GM23338 (cell line): ENCODE results near the gene SLC6A7. TPM values are rescaled to one million over a fixed set of nuclear protein-coding genes. Genes with fewer than 3 reads are reported as not detected.

Experiments
- ATAC-seq: fragments of 200-7000 bp; cut with Tn5 transposase; 3 replicates; pipeline ENCODE4 v1.9.1; 2020
- DNase-seq: peaks from one replicate; pipeline ENCODE4 v3.0.0-alpha.2; 2015; ENCODE audit warnings: low spot score
- H2AFZ ChIP-seq: fragments of 200-600 bp; sonication (generic); 2 replicates; pipeline ENCODE4 v1.8.0; 2016; ENCODE audit warnings: antibody characterized with exemption, mild to moderate bottlenecking, moderate library complexity
- H3F3A ChIP-seq: fragments of 200-600 bp; sonication (generic); replicated peaks from 2 replicates; pipeline ENCODE4 v1.8.0; 2017; ENCODE audit warnings: antibody characterized with exemption, mixed run types, low read depth
- H3K27ac ChIP-seq: fragments of 200-600 bp; sonication (generic); 2 replicates; pipeline ENCODE4 v1.6.1; 2016; ENCODE audit warnings: low read depth
- H3K27me3 ChIP-seq: fragments of 200-600 bp; sonication (generic); 2 replicates; pipeline ENCODE4 v1.8.0; 2016; ENCODE audit warnings: mild to moderate bottlenecking, mixed run types, moderate library complexity; ENCODE audit not compliant: insufficient read depth
- H3K36me3 ChIP-seq: fragments of 200-600 bp; sonication (generic); 2 replicates; pipeline ENCODE4 v1.8.0; 2016; ENCODE audit warnings: mild to moderate bottlenecking; ENCODE audit not compliant: insufficient read depth
- H3K4me1 ChIP-seq: fragments of 200-600 bp; sonication (generic); 2 replicates; pipeline ENCODE4 v1.8.0; 2016; ENCODE audit warnings: mild to moderate bottlenecking, moderate library complexity; ENCODE audit not compliant: insufficient read depth
- H3K4me2 ChIP-seq: fragments of 200-600 bp; sonication (generic); 2 replicates; pipeline ENCODE4 v1.7.1; 2017; ENCODE audit warnings: mixed run types
- H3K4me3 ChIP-seq: fragments of 200-600 bp; sonication (generic); 2 replicates; pipeline ENCODE4 v1.6.1; 2016; ENCODE audit warnings: mixed run types
- H3K79me2 ChIP-seq: fragments of 200-600 bp; sonication (generic); replicated peaks from 2 replicates; pipeline ENCODE4 v1.8.0; 2017; ENCODE audit warnings: mild to moderate bottlenecking; ENCODE audit not compliant: insufficient read depth
- H3K9me2 ChIP-seq: fragments of 200-600 bp; sonication (generic); 2 replicates; pipeline ENCODE4 v1.8.0; 2017; ENCODE audit not compliant: insufficient read depth
- H4K20me1 ChIP-seq: fragments of 200-600 bp; sonication (generic); replicated peaks from 2 replicates; pipeline ENCODE4 v1.8.0; 2017; ENCODE audit warnings: mild to moderate bottlenecking; ENCODE audit not compliant: insufficient read depth
- H3K27ac Mint-ChIP-seq: 2 replicates; pipeline ENCODE4 v1.8.0; 2020; ENCODE audit warnings: inconsistent platforms, mild to moderate bottlenecking, moderate library complexity, mixed read lengths
- H3K27me3 Mint-ChIP-seq: 3 replicates; pipeline ENCODE4 v1.8.0; 2022; ENCODE audit warnings: low read depth, mild to moderate bottlenecking, moderate library complexity, mixed read lengths, inconsistent platforms; ENCODE audit not compliant: insufficient read depth, poor library complexity
- H3K36me3 Mint-ChIP-seq: 3 replicates; pipeline ENCODE4 v1.8.0; 2021; ENCODE audit warnings: low read depth, mild to moderate bottlenecking, inconsistent platforms, moderate library complexity, mixed read lengths
- H3K4me1 Mint-ChIP-seq: 3 replicates; pipeline ENCODE4 v1.8.0; 2020; ENCODE audit warnings: mild to moderate bottlenecking, inconsistent platforms, mixed read lengths
- H3K4me3 Mint-ChIP-seq: 3 replicates; pipeline ENCODE4 v1.8.0; 2021; ENCODE audit warnings: moderate library complexity, mild to moderate bottlenecking, inconsistent platforms, mixed read lengths
- H3K9me3 Mint-ChIP-seq: 3 replicates; pipeline ENCODE4 v1.8.0; 2020; ENCODE audit warnings: moderate library complexity, mild to moderate bottlenecking, inconsistent platforms, mixed read lengths
- CREB1 ChIP-seq: fragments of 250-450 bp; sonication (Bioruptor Pico); IDR thresholded peaks from 2 replicates; pipeline ENCODE4 v1.5.0; 2020; ENCODE audit warnings: low read depth, mild to moderate bottlenecking, moderate library complexity
- ETS1 ChIP-seq: IDR thresholded peaks from 2 replicates; pipeline ENCODE4 v1.6.1; 2016; ENCODE audit warnings: antibody characterized with exemption
- EZH2 ChIP-seq: fragments of 200-600 bp; sonication (generic); IDR thresholded peaks from one replicate; pipeline ENCODE4 v1.8.0; 2017; ENCODE audit warnings: antibody characterized with exemption, mild to moderate bottlenecking, low read depth; ENCODE audit not compliant: unreplicated experiment
- EZH2phosphoT487 ChIP-seq: fragments of 200-600 bp; sonication (generic); IDR thresholded peaks from one replicate; pipeline ENCODE4 v1.8.1; 2018; ENCODE audit warnings: antibody characterized with exemption; ENCODE audit not compliant: unreplicated experiment
- JUNB ChIP-seq: IDR thresholded peaks from one replicate; pipeline ENCODE4 v1.6.1; 2016; ENCODE audit warnings: antibody characterized with exemption; ENCODE audit not compliant: unreplicated experiment
- NANOG ChIP-seq: IDR thresholded peaks from 2 replicates; pipeline ENCODE4 v1.6.1; 2016; ENCODE audit warnings: antibody characterized with exemption, borderline replicate concordance
- POLR2AphosphoS5 ChIP-seq: IDR thresholded peaks from 2 replicates; pipeline ENCODE4 v1.6.1; 2016; ENCODE audit warnings: antibody characterized with exemption, low read depth
- REST ChIP-seq: IDR thresholded peaks from one replicate; pipeline ENCODE4 v1.6.1; 2018; ENCODE audit warnings: antibody characterized with exemption; ENCODE audit not compliant: unreplicated experiment
- STAT1 ChIP-seq: IDR thresholded peaks from one replicate; pipeline ENCODE4 v1.6.1; 2016; ENCODE audit warnings: antibody characterized with exemption; ENCODE audit not compliant: unreplicated experiment
- ZNF114 ChIP-seq: fragments of 250-450 bp; sonication (Bioruptor Pico); IDR thresholded peaks from 2 replicates; pipeline ENCODE4 v1.5.0; 2020; ENCODE audit warnings: mild to moderate bottlenecking, moderate library complexity
- ZNF331 ChIP-seq: fragments of 250-450 bp; sonication (Bioruptor Pico); IDR thresholded peaks from 2 replicates; pipeline ENCODE4 v1.5.0; 2020; ENCODE audit warnings: low read depth, mild to moderate bottlenecking, moderate library complexity
- polyA plus RNA-seq: library from polyadenylated mRNA; unstranded; fragments of >200 nt; fragmentation: Nextera tagmentation; extraction: Ambion mirVana; gene quantifications from 2 replicates; pipeline ENCODE4 v1.2.1, GENCODE V29; 2016
- total RNA-seq: library from RNA; depleted of rRNA; stranded (reverse); fragments of >200 nt; shearing (Covaris generic); gene quantifications from 2 replicates; pipeline ENCODE4 v1.2.3, GENCODE V29; 2014

Gene SLC6A7
- total and polyA plus RNA-seq, 2 experiments from 2014 or later: not detected

- TF ChIP-seq NANOG: no peak
- TF ChIP-seq ETS1: no peak
- no peak for TF ChIP-seq POLR2AphosphoS5
- TF ChIP-seq EZH2: no peak
- H3K27me3 ChIP-seq: peaks cover 57% of the 10 kb centered on the region
- peaks cover 30% of the 10 kb centered on the region for H3K4me1 Mint-ChIP-seq
Measured at GRCh38 chr5:150186897-150187296, 3.0 kb upstream of the SLC6A7 start.

DNA sequence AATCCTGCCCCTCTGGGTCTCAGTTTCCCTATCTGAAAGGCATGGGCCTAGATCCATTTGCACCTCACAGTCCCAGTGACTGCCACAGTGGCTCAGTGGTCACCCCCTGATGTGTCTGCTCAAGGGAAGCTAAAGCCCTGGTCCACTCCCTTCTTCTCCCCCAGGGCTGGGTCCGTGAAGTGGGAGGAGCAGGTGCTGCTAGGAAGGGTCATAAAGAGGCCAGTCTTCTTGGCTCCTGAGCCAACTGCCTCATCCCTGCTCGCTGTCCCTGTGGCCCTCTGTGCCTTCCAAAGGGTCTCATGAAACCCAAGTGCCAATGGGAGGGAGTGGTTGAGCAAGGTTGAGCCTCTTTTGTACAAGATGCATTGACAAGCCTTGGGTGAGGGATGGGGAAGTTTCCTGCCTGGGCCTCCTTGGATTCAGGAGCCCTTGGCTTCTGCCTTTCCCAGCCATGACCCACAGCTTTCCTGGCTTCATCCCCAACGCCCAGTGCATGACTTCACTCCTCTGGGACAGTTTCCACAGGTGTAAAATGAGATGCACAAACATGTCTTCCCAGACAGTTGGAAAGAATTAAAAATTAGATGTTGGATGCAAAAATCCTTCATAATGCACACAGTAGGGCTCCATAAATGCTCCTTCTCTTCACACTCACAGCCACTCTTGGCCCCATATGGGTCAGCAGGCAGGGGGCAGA lies 1.6 kb upstream of the SLC6A7 start:
- ATAC-seq: no peak
- H3K4me1 Mint-ChIP-seq: peaks cover 30% of the 10 kb centered on the region
- H3K4me3 ChIP-seq: no peak overlapping the region
- DNase-seq: no peak
- H3K9me2 ChIP-seq: no peaks in the 10 kb centered on the region
- no peak overlapping the region for H3K27ac Mint-ChIP-seq
- H3K27me3 ChIP-seq: peaks cover 63% of the 10 kb centered on the region
- H3K4me1 ChIP-seq: peaks cover 6% of the 10 kb centered on the region
- no peaks in the 10 kb centered on the region for H3K36me3 Mint-ChIP-seq
- no peak overlapping the region for H3K27ac ChIP-seq
- H3K9me3 Mint-ChIP-seq: no peaks in the 10 kb centered on the region
- H3K79me2 ChIP-seq: no peaks in the 10 kb centered on the region
- no peak overlapping the region for H3K4me2 ChIP-seq
- no peaks in the 10 kb centered on the region for H4K20me1 ChIP-seq
- H3K36me3 ChIP-seq: no peaks in the 10 kb centered on the region
- H3F3A ChIP-seq: no peaks in the 10 kb centered on the region
- peaks cover 74% of the 10 kb centered on the region for H3K27me3 Mint-ChIP-seq
- H2AFZ ChIP-seq: no peak overlapping the region
- no peak overlapping the region for H3K4me3 Mint-ChIP-seq
- TF ChIP-seq CREB1: no peak
- no peak for TF ChIP-seq REST
- TF ChIP-seq ZNF331 (CRISPR knock-in tag): no peak
- TF ChIP-seq NANOG: no peak
- TF ChIP-seq POLR2AphosphoS5: no peak
- TF ChIP-seq JUNB: no peak
- no peak for TF ChIP-seq STAT1
- TF ChIP-seq EZH2phosphoT487: no peak
- no peak for TF ChIP-seq ETS1
- TF ChIP-seq ZNF114 (CRISPR knock-in tag): no peak
- no peak for TF ChIP-seq EZH2

More at GRCh38 chr5:150186897-150187296, 3.0 kb upstream of the SLC6A7 start:
- H3K36me3 Mint-ChIP-seq: no peaks in the 10 kb centered on the region
- H3K27ac Mint-ChIP-seq: no peak overlapping the region
- Histone ChIP-seq H3F3A (no peaks in the 10 kb centered on the region), H3K36me3 (no peaks in the 10 kb centered on the region), H3K4me1 (peaks cover 6% of the 10 kb centered on the region), H3K9me2 (no peaks in the 10 kb centered on the region), H3K4me3 (no peak overlapping the region), H3K27ac (no peak overlapping the region), H3K79me2 (no peaks in the 10 kb centered on the region), H3K4me2 (no peak overlapping the region), H4K20me1 (no peaks in the 10 kb centered on the region), H2AFZ (no peak overlapping the region)
- DNase-seq (no peak), ATAC-seq (no peak)
- peaks cover 71% of the 10 kb centered on the region for H3K27me3 Mint-ChIP-seq
- no peak overlapping the region for H3K4me3 Mint-ChIP-seq
- no peaks in the 10 kb centered on the region for H3K9me3 Mint-ChIP-seq
